ENCODE measurements around the gene MLYCD. TPM values are rescaled to one million over a fixed set of nuclear protein-coding genes. Genes with fewer than 3 reads are reported as not detected.

The MLYCD gene
- total RNA-seq, 1 donor from 2014 or later: 2.8 TPM

DNA sequence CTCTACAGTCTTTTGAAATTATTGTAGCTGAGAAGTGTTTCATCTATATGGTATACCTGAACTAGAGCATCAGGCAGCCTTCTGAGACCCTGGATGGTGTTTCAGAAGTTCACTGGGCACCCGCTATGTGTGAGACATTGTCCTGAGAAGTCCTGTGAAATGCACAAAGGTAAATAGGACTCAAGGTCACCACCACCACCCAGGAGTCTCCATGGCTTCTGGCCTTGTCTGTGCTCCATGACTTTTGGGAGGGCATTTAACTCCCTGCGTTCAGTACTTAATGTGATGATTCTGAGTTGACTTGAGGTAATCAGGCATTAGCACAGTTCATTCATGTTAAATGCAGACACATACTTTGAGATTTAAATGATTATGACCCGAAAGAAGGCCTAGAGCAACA is 1.1 kb downstream of the MLYCD start:
- H3K27ac ChIP-seq (ENCODE audit: low read depth, low read length): no peak overlapping the region
- FAIRE-seq (no peak), DNase-seq (ENCODE audit: low read depth) (no peak)
- peak overlapping the region; percentile 88 for H3K4me2 ChIP-seq (ENCODE audit: low read length)
- no peaks in the 10 kb centered on the region for H3K36me3 Mint-ChIP-seq (ENCODE audit: low read depth, unreplicated experiment)
- H3K4me1 Mint-ChIP-seq (ENCODE audit: low read depth, unreplicated experiment): peaks cover 14% of the 10 kb centered on the region
- peaks cover 26% of the 10 kb centered on the region for H4K20me1 ChIP-seq (ENCODE audit: insufficient read depth, low read length)
- H3K79me2 ChIP-seq (ENCODE audit: insufficient read depth, low read length): no peaks in the 10 kb centered on the region
- H2AFZ ChIP-seq (ENCODE audit: low read depth, low read length): peak overlapping the region; percentile 87
- peaks cover 12% of the 10 kb centered on the region for H3K4me1 ChIP-seq (ENCODE audit: insufficient read depth, low read length)
- peak overlapping the region; percentile 85 for H3K27ac Mint-ChIP-seq (ENCODE audit: unreplicated experiment)
- no peaks in the 10 kb centered on the region for H3K9me3 Mint-ChIP-seq (ENCODE audit: unreplicated experiment)
- no peaks in the 10 kb centered on the region for H3K9me3 ChIP-seq (ENCODE audit: insufficient read depth, low read depth, low read length)
- no peaks in the 10 kb centered on the region for H3K27me3 Mint-ChIP-seq (ENCODE audit: low read depth, unreplicated experiment)
- H3K9ac ChIP-seq (ENCODE audit: low read length): peak overlapping the region; percentile 80
- TF ChIP-seq EZH2 (IDR thresholded peaks at IDR 0.05; ENCODE audit: insufficient read depth, low read length): no peak
- TF ChIP-seq CTCF (IDR thresholded peaks at IDR 0.05; ENCODE audit: insufficient read depth, low read depth, low read length): no peak
- H3K4me3 Mint-ChIP-seq (ENCODE audit: unreplicated experiment): peak overlapping the region; percentile 90
- no peaks in the 10 kb centered on the region for H3K36me3 ChIP-seq (ENCODE audit: insufficient read depth, low read length)
- peak overlapping the region; percentile 66 for H3K4me3 ChIP-seq (ENCODE audit: insufficient read depth, low read depth, low read length)
- H3K27me3 ChIP-seq (ENCODE audit: insufficient read depth, low read length): no peaks in the 10 kb centered on the region

GRCh38 chr16:83900571-83900970 is 1.7 kb downstream of the MLYCD start:
- H3K79me2 ChIP-seq (ENCODE audit: insufficient read depth, low read length): no peaks in the 10 kb centered on the region
- TF ChIP-seq EZH2 (IDR thresholded peaks at IDR 0.05; ENCODE audit: insufficient read depth, low read length) (no peak), CTCF (IDR thresholded peaks at IDR 0.05; ENCODE audit: insufficient read depth, low read depth, low read length) (no peak)
- H4K20me1 ChIP-seq (ENCODE audit: insufficient read depth, low read length): peaks cover 26% of the 10 kb centered on the region
- Mint-ChIP-seq H3K4me1 (ENCODE audit: low read depth, unreplicated experiment) (peaks cover 14% of the 10 kb centered on the region), H3K27me3 (ENCODE audit: low read depth, unreplicated experiment) (no peaks in the 10 kb centered on the region), H3K27ac (ENCODE audit: unreplicated experiment) (no peak overlapping the region), H3K4me3 (ENCODE audit: unreplicated experiment) (peak overlapping the region; percentile 50), H3K9me3 (ENCODE audit: unreplicated experiment) (no peaks in the 10 kb centered on the region), H3K36me3 (ENCODE audit: low read depth, unreplicated experiment) (no peaks in the 10 kb centered on the region)
- H2AFZ ChIP-seq (ENCODE audit: low read depth, low read length): no peak overlapping the region
- no peak overlapping the region for H3K27ac ChIP-seq (ENCODE audit: low read depth, low read length)
- FAIRE-seq (no peak), DNase-seq (ENCODE audit: low read depth) (peak; percentile 4)
- H3K36me3 ChIP-seq (ENCODE audit: insufficient read depth, low read length): no peaks in the 10 kb centered on the region
- no peak overlapping the region for H3K9ac ChIP-seq (ENCODE audit: low read length)
- no peaks in the 10 kb centered on the region for H3K9me3 ChIP-seq (ENCODE audit: insufficient read depth, low read depth, low read length)
- no peaks in the 10 kb centered on the region for H3K27me3 ChIP-seq (ENCODE audit: insufficient read depth, low read length)
- H3K4me3 ChIP-seq (ENCODE audit: insufficient read depth, low read depth, low read length): no peak overlapping the region
- H3K4me1 ChIP-seq (ENCODE audit: insufficient read depth, low read length): peaks cover 12% of the 10 kb centered on the region
- H3K4me2 ChIP-seq (ENCODE audit: low read length): peak overlapping the region; percentile 23

DNA sequence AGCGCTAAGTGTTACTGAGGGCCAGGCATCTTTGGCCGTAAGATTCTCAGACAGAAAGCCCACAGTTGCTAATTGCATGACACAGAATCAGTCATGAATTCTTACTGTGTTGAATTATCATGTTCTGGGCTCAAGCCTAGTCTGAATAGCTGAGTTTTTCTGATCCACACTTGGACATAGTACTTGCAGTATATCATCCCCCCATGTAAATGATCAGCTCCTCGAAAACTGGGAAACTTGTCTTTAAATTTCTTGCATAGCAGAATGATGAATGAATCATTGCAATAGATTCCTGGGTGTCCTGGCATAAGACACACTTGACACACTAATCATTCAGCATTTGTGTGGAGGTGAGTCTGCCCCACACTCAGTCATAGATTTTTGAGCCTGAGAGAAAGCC is 2.2 kb downstream of the MLYCD start:
- Mint-ChIP-seq H3K27me3 (ENCODE audit: low read depth, unreplicated experiment) (no peaks in the 10 kb centered on the region), H3K9me3 (ENCODE audit: unreplicated experiment) (no peaks in the 10 kb centered on the region), H3K4me3 (ENCODE audit: unreplicated experiment) (peak overlapping the region; percentile 50), H3K27ac (ENCODE audit: unreplicated experiment) (no peak overlapping the region), H3K4me1 (ENCODE audit: low read depth, unreplicated experiment) (peaks cover 14% of the 10 kb centered on the region), H3K36me3 (ENCODE audit: low read depth, unreplicated experiment) (no peaks in the 10 kb centered on the region)
- TF ChIP-seq EZH2 (IDR thresholded peaks at IDR 0.05; ENCODE audit: insufficient read depth, low read length) (no peak), CTCF (IDR thresholded peaks at IDR 0.05; ENCODE audit: insufficient read depth, low read depth, low read length) (no peak)
- Histone ChIP-seq H3K9me3 (ENCODE audit: insufficient read depth, low read depth, low read length) (no peaks in the 10 kb centered on the region), H3K36me3 (ENCODE audit: insufficient read depth, low read length) (no peaks in the 10 kb centered on the region), H3K4me2 (ENCODE audit: low read length) (peak overlapping the region; percentile 23), H4K20me1 (ENCODE audit: insufficient read depth, low read length) (peaks cover 26% of the 10 kb centered on the region), H3K4me1 (ENCODE audit: insufficient read depth, low read length) (peaks cover 12% of the 10 kb centered on the region), H3K79me2 (ENCODE audit: insufficient read depth, low read length) (no peaks in the 10 kb centered on the region), H3K27ac (ENCODE audit: low read depth, low read length) (no peak overlapping the region), H3K9ac (ENCODE audit: low read length) (no peak overlapping the region), H3K27me3 (ENCODE audit: insufficient read depth, low read length) (no peaks in the 10 kb centered on the region), H2AFZ (ENCODE audit: low read depth, low read length) (no peak overlapping the region), H3K4me3 (ENCODE audit: insufficient read depth, low read depth, low read length) (no peak overlapping the region)
- DNase-seq (ENCODE audit: low read depth): peak; percentile 49
- no peak for FAIRE-seq

All from astrocyte (in vitro differentiated cells and primary cell).